Activated CD4-positive, alpha-beta T cell treated with anti-CD3 and anti-CD28 coated beads for 24 hours (primary cell): ENCODE measurements around the gene GSS.

ENCODE experiments used
- DNase-seq, 2 donors: peaks; one replicate each; pipeline ENCODE4 v3.0.0-alpha.2; 2020; ENCODE audit warnings: low read depth in 2 of 2

Gene GSS

DNA sequence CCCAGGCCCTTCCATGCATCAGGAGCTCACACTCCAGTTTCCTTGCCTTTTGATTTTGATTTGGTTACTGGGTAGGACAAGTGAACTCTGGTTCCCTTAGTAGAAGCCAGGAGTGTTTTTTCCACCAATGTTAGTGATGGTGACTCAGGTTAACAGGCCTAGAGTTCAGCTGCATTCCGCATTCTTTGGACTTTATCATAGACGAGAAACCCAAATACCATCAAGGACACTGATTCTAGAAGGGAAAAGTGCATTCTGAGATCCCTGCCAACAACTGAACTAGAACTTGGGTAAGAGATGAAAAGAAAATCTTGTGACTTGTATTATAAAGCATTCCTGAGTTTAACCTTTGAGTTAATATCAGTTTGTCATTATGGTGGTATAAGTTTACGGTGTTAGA lies 8.9 kb downstream of the GSS start:
- no peak for DNase-seq

DNA sequence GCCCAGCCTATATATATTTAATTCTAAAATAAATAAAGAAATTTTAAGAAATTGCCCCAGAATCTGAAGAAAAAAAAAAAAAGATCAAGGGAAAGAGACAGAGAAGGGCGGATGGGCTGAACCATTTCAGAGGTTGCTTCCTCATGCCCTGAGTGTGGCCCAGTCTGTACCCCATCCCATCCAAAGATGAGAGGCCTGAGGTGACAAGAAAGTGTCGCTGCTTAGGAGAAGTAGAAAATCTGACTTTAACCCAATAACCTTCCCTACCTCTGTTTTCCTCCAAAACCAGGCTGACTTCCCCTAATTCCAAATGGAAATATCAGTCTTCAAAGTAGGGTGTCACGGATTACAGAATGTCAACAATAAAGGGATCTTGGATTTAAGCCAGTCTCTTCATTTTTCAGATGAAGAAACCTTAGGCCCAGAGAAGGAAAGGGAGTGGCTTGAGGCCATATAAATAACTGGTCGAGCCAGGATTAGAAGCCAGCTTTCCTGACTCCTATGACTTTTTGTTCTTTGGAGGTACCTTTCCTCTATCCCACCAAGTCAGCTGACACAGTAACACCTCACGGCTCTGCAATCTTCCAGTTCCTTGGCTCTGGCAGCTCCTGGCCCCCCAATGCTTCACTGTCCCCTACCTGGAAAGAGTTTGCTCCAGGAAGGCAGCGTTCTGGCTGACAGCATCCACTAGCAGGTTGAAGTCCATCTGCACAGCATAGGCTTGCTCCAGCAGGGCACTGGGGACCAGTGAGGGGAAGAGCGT lies 10.1 kb downstream of the GSS start:
- no peak for DNase-seq

DNA sequence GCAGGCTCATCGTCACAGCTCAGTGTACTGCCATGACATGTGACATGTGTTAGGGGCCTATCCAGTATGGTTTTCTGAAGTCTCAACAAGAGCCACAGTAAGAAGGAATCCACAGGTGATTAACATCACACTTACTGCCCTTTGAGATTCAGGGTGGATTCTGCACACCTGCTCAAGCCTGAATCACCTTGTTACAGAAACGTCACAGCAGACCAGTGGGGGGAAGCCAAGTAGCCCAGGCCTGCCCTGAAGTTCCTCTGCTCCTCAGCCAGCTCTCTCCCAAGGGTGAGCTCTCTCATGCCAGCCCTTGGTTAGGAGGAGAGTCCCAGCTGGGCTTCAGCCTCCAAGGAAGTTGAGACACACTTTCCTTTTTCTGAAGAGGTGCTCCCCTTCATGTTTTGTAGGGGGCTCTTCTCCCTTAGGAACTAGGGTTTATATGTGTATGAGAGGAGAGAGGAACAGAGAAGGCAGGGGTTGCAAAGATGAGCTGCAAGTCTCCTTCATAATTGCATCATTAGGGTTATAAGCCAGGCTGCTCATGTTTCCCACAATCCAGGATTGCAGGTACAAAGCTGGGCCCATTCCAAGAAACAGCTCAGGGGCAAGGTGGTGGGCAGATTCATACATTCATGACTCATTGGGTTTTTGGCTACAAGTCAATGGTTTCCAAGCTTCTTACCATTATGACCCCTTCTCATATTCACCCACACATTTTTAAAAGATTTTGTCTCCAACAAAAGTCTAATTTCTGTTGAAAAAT lies 11.6 kb downstream of the GSS start:
- DNase-seq, result no peak

DNA sequence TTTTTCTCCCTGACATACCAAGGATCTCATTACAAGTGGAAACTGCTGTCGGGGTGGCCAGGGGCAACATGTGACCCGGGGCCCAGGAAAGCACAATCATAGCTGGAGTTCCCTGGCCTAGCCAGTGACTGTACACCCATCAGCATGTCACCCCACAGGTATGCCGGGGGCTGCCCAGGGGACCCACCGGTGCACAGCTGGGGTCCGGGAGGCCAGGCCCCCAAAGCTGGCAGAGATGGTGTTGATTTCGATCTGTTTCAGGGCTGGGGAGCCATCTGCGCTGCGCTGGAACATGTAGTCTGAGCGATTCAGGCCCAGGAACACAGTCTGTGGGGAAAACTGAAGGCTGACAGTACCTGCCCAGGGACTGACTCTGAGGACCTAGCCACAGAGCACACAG lies 13.3 kb downstream of the GSS start:
- no peak for DNase-seq

DNA sequence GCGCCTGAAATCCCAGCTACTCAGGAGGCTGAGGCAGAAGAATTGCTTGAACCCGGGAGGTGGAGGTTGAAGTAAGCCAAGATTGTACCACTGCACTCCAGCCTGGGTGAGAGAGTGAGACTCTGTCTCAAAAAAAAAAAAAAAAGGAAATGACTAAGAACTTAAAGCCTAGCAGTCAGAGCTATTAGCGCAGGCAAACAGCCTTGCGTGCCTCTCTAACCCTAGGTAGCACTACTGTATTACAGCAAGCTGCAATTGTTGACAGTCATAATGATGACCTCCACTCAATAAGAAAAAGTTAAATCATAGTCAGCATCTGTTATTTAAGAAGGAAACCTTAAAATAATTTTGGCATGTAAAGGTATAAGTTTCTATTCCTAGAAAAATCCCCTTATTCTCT lies 14.4 kb downstream of the GSS start:
- DNase-seq, result no peak

DNA sequence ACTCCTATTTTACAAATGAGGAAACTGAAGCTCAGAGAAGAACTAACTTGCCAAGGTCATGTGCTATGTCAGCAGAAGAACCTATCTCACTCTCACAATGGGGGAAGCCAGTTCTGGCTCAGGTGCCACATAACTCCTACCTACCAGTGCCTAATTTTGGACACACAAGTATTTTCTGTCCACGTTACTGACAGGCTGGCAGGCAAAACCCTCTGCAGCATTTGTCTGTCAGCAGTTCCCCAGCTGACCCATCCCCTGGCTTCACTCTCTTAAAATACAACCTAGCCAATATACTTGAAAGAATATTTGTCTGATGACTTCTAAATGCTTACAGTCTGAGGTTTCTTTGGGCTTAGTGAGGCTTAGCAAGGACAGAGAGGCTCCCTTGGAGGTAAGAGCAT lies 15.5 kb downstream of the GSS start:
- DNase-seq, result no peak

DNA sequence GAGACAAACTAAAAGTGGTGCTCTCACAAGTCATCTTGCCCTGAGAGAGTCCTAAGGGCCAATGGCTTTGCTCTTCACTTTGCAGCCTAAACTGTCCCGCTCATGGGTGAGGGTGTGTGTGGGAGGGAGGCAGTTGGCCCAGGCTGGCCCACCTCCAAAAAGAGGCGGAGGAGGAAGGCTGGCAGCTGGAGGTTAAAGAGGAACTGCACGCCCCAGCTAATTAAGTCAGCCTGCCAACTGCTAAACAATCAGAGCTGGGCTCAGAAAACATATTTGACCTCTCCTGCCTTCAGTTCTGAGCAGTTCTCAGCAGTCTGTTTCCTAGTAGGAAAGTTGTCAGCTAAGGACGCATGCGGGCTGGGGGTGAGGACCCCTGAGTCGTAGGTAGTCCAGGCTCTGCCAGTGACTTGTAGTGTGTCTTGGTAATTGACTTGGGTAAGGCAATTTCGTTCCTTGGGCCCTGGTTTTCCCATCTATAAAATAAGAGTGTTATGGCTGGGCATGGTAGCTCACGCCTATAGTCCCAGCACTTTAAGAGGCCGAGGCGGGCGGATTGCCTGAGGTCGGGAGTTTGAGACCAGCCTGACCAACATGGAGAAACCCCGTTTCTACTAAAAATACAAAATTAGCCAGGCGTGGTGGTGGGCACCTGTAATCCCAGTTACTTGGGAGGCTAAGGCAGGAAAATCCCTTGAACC lies 17.0 kb downstream of the GSS start:
- DNase-seq, result no peak

DNA sequence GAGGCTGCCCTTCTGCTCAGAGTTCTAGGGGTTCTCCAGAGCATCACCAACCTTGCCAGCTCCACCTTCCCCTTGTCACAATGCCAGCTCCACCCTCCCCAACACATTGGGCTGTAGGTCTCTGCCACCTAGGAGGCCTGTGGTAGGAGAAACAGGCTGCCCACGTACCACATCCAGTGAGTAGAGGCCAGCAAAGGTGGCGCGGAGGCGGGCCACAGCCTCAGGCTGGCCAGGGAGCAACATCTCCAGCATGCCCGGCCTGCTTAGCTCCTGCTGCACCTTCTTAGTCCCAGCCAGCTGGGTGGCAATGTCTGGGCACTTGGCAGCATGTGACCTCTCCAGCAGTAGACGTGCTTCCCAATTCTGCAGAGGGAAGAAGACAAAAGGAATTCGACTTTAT lies 23.8 kb downstream of the GSS start:
- DNase-seq, result no peak

DNA sequence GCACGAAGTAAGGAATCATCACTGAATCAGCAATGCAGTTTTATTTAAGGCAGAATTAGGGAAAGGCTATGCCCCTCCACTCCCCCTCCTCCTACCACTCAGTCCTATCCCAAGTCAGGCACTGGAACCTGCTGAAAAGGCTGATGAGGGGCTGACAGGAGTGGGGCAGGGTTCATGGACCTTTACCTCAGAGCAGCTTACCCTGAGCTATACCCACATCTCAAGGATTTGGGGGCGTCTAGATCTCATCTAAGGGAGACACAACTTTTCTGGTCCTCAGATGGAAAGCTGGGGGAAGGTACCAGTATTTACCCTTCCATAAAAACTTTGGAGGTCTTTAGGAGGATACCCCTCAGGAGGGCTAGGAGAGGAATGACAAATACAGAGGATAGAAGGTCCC lies 27.2 kb downstream of the GSS start:
- DNase-seq, result no peak

DNA sequence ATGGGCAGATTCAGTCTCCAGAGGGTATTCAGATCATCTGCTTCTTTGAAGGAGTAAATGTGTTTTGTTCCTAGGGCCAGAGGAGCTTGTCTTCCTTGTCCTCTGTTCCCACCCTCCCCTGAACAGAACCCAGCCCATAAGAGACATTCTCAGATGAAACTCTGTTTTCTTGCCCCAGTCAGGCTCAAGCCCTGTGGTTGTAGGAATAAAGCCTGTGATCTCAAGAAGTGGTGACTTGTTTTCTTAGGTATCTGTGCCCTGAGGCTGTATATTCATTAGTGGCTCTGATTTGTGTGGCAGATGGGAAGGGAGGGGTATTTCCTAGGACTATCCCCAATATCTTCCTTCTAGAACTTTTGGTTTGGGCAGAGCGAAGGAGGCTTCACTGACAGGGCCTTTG lies 27.9 kb downstream of the GSS start:
- DNase-seq, result no peak

DNA sequence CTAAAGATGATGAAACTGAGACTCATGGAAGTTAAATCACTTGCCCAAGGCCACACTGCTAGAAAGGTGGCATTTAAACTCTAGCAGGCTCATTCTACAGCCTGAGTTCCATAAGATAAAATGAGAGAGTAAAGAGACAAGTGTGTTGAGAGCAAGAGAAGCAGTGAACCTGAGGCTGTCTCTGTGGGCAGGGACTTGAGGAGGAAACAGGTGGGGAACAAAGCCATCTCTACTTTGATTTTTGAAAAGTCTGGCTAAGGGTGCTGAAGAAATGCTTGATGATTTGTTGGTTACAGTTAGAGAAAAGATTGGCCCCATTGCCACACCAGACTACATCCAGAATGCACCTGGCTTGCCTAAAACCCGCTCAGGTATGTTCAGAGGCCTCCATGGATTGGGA lies 29.0 kb downstream of the GSS start:
- DNase-seq, result no peak

DNA sequence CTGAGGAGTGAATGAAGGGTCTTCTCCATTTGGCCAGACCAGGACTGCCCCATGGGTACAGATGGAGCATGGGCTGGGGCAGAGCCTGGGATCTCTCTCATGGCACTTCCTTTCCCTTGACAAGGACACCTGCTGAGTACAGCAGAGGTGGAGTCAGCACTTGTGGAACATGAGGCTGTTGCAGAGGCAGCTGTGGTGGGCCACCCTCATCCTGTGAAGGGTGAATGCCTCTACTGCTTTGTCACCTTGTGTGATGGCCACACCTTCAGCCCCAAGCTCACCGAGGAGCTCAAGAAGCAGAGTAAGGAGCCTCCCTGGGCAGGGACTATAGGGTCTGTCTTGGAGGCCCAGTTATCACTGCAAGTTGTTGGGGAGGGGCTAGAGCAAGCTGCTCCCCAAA lies 29.6 kb downstream of the GSS start:
- DNase-seq, result no peak

DNA sequence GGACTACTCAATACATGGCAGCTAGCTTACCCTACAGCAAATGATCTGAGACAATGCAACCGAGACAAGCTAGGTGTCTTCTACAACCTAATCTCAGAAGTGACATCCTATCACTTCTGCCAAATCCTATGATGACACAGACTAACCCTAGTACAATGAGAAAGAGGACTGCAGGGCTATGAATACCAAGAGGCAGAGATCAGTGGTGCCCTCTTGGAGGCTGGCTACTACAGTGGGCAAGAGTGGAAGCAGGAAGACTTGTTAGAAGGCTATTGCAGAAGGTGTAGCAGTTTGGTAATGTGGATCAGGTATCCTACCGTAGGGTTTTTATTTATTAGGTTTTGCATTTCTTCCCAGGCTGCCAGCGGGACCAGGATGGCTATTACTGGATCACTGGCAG lies 30.3 kb downstream of the GSS start:
- no peak for DNase-seq

DNA sequence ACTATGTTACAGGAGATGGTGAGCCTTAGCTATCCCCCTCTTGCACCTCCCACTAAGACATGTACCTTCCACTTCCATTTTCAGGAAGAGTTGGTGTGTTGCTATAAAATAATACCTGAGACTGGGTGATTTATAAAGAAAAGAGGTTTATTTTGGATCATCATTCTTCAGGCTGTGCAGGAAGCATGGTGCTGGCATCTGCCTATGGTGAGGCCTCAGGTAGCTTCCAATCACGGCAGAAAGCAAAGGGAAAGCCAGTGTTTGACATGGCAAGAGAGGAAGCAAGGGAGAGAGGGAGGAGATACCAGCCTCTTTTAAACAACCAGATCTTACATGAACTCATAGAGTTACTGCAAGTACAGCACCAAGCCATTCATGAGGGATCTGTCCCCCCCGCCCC lies 32.2 kb downstream of the GSS start:
- no peak for DNase-seq

DNA sequence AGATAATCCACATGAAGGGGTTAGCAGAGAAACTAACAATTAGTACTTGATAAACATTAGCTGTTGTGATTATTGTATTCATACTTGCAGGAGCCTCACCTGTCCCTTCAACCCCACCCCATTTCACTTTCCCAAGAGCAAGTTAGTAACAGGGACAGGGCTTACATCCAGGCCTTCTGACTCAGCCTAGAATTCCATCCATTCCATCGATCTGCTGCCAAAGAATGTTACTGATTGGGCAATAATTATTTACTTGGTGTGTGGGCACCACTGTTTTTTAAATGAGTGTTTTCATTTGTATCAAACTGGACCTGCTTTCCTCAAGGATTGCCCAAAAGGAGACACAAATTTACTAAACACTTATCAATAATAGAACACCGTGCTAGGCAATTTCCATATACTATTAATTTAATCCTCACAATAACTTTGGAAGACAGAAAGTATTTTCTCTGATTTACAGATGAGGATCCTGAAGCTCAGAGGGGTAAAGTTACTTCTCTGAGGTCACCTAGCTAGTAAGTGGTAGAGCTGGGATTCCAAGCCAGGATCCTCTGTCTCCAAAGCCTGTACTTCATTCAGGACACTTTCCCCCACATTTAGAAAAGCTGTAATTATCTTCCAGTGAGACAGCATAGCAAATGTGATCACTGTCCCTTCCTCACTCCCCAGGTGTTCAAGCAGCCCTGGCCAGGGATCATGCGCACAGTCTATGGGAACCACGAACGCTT lies 32.8 kb downstream of the GSS start:
- no peak for DNase-seq

DNA sequence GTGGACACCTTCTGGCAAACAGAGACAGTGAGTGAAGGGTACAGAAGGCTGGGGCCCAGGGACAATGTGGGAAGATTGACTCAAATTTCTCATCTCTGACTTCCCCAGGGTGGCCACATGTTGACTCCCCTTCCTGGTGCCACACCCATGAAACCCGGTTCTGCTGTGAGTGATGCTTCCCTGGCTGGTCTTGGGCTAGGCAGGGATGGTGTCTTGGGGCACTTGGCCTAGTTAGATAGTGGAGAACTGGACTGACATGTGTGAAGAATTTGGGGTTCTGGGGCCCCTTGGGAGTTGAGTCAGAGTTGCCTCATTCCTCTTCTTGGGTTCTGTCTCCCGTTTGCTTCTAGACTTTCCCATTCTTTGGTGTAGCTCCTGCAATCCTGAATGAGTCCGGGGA lies 34.2 kb downstream of the GSS start:
- no peak for DNase-seq

DNA sequence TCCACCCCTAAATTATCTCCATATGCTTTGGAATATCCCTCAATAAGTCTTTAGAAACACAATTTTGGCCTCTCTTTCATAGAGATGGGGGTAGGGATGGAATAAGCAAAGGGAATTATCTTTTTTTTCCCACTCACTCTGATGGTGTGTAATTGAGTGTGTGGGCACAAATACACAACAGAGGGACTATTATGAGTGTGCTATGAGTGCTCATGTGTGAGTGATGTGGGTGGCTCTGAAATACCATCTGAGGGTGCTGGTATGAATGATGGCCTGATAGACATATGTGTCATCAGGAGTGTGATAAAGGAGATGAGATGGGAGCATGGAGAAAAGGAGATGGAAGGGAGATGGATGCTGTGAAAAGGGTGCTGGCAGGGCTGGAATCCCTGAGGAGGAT lies 35.6 kb downstream of the GSS start:
- no peak for DNase-seq

DNA sequence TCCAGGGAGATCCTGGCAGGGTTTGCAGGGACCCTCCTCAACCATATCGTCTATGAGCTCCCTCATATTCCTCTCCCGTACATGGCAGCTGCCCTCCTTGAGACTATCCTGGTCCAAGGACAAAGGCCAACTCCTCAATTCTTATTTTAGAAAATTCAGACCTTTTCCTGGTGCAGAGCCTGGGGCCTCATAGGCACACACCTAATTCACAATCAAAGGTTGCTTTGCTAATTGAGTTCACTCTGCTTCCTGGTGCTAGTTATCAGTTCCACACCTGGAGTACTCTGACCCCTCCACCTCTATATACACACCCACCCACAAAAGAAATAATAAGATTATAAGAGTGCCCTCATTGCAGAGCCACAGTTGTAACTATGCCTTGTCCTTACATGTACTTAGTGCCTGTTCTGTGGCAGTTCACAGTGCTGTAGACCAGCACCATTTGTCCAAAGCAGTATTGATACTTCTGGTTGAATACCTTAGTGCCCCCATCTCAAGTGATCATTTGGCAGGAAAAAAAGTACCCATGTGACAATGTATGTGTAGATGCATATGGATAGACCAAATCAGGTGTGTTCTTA lies 38.7 kb downstream of the GSS start:
- no peak for DNase-seq

DNA sequence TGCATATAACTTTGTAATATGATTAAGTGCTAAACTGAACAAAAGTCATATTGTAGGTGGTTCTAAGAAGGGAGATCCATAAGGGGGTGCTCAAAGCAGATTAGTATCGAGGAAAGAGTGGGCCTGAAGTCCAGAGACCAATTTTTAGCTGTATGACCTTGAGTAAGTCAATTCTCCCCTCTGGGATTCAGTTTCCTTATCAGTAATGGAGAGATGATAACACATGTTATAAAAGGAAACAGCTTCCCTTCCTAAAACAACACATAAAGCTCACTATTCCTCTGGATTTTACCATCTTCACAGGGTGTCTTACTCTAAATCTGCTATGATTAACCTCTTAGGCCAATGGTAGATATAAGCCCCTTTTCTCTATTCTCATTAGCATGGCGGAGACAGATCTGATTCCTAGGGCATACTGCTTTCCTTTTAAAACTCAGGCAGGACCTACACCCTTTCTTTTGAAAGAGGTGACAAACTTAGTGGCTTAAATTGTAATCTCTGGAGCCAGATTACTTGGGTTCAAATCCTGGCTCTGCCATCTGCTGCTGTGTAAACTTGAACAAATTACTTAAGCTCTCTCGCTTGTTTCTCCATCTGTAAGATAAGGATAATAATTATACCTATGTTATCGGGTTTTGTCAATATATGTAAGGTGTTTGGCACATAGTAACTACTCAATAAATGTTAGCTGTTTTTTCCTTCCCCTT lies 39.7 kb downstream of the GSS start:
- DNase-seq, result no peak

DNA sequence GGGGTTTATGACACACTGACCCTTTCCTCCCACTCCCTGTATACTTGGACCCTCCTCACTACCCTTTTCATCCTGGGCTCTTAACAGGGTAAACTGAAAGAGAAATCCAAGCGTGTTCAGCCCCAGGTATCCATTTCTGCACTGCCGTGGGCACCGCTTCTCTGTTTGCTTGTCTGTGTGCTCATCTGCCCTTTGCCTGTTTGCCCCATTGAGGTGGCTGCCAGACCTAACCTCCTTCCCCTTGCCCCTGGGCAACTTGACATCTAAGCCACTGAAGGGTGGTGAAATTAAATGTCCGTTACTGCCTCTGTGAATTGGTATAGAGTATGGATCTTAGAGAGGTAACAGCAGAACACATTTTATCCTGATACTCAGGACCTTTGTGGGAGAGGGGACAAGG lies 40.5 kb downstream of the GSS start:
- no peak for DNase-seq
